Duodenal mucosa (tissue), 2 donors: ENCODE data around the gene TBX21.

Source experiments
- H3K27ac ChIP-seq: one replicate; pipeline ENCODE4 v1.7.0; 2013; ENCODE audit warnings: low read depth, low read length
- H3K27me3 ChIP-seq, 2 donors: one replicate each; pipeline ENCODE4 v1.7.0; 2013; ENCODE audit warnings: low read length in 2 of 2, control low read depth in 1 of 2; ENCODE audit not compliant: insufficient read depth in 2 of 2, control insufficient read depth in 1 of 2
- H3K36me3 ChIP-seq, 2 donors: one replicate each; pipeline ENCODE4 v1.7.0; 2013; ENCODE audit warnings: low read length in 2 of 2, control low read depth in 1 of 2; ENCODE audit not compliant: insufficient read depth in 2 of 2, control insufficient read depth in 1 of 2
- H3K4me1 ChIP-seq, 2 donors: one replicate each; pipeline ENCODE4 v1.7.0; 2013; ENCODE audit warnings: low read length in 2 of 2, control low read depth in 1 of 2; ENCODE audit not compliant: insufficient read depth in 2 of 2, control insufficient read depth in 1 of 2
- H3K4me3 ChIP-seq, 2 donors: one replicate each; pipeline ENCODE4 v1.7.0; 2013; ENCODE audit warnings: low read length in 2 of 2, low read depth in 1 of 2
- H3K9ac ChIP-seq, 2 donors: one replicate each; pipeline ENCODE4 v1.7.0; 2013; ENCODE audit warnings: low read length in 2 of 2, low read depth in 1 of 2
- H3K9me3 ChIP-seq, 2 donors: one replicate each; pipeline ENCODE4 v1.7.0; 2013; ENCODE audit warnings: low read length in 2 of 2, control low read depth in 1 of 2; ENCODE audit not compliant: control insufficient read depth in 1 of 2

Gene TBX21

DNA sequence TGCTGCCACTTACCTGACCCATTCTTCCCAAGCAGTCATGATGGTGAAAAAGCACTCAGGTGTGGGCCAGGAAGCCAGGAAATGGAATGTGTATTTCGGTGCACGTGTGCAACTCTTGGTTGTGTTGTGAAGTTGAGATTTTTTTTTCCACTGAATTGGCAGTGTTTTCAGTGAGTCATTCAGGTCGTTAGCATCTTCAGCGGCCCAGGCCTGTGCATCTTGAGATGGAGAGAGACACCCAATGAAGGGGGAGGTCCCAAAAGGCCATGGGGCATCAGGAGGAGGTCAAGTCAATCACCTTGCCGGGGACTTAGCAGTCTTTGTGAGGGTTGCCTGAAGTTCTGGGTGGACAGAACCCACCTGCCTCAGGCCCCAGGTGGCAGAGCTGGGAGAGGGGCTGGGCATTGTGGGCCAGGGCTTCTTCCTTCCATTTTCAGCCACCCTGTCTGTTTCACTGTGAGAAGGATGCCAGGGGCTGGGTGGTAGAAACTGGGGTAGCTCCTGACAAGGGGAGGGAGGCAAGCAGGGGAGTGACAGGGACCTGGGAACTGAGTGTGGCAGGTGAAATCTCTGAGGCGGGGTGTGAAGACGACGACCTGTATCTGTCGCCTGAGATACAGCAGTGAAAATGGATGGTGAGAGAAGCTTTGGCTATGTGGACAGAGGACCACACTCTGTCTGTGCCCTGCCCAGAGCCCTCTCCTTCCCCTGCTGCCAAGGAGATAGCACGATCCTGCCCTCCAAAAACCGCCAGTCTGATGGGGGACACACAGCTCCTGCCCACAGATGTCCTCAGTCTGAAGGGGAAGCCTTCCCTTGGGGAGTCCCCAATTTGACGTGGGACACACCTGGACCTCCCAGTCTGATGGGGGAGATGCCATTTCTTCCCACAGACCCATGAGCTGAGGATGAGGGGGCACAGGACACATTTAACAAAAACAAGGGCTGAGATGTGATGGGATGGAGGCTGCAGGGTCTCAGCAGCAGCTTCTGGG is 27.2 kb upstream of the TBX21 start:
- Histone ChIP-seq H3K27ac (no peak overlapping the region), H3K36me3 (no peaks in the 10 kb centered on the region), H3K4me1 (peaks cover 18 to 29% of the 10 kb centered on the region in 2 donors), H3K9ac (no peak overlapping the region), H3K27me3 (no peaks in the 10 kb centered on the region), H3K4me3 (no peak overlapping the region), H3K9me3 (no peaks in the 10 kb centered on the region)

- Histone ChIP-seq H3K27ac (no peak overlapping the region), H3K9me3 (no peaks in the 10 kb centered on the region), H3K27me3 (no peaks in the 10 kb centered on the region), H3K4me1 (peaks cover 18 to 29% of the 10 kb centered on the region in 2 donors), H3K9ac (no peak overlapping the region), H3K4me3 (no peak overlapping the region), H3K36me3 (no peaks in the 10 kb centered on the region)
These were observed 25.8 kb upstream of the TBX21 start for GRCh38 chr17:47707056-47707804.

- Histone ChIP-seq H3K9me3 (no peaks in the 10 kb centered on the region), H3K36me3 (no peaks in the 10 kb centered on the region), H3K9ac (no peak overlapping the region), H3K4me1 (peaks cover 18 to 29% of the 10 kb centered on the region in 2 donors), H3K27me3 (no peaks in the 10 kb centered on the region), H3K27ac (no peak overlapping the region), H3K4me3 (no peak overlapping the region)
These were observed 25.2 kb upstream of the TBX21 start for GRCh38 chr17:47707884-47708283.

- no peak overlapping the region for H3K27ac ChIP-seq
- H3K4me1 ChIP-seq = peaks cover 18 to 29% of the 10 kb centered on the region in 2 donors
These were observed 24.6 kb upstream of the TBX21 start for GRCh38 chr17:47708312-47708863.

GRCh38 chr17:47708864-47709541 is 24.0 kb upstream of the TBX21 start:
- H3K27me3 ChIP-seq = peaks cover 0 to 8% of the 10 kb centered on the region in 2 donors
- H3K9me3 ChIP-seq = no peaks in the 10 kb centered on the region
- H3K36me3 ChIP-seq = no peaks in the 10 kb centered on the region
- H3K4me1 ChIP-seq = peaks cover 18 to 29% of the 10 kb centered on the region in 2 donors
- no peak overlapping the region for H3K27ac ChIP-seq
- H3K9ac ChIP-seq = no peak overlapping the region
- no peak overlapping the region for H3K4me3 ChIP-seq

More at GRCh38 chr17:47708312-47708863, 24.6 kb upstream of the TBX21 start:
- H3K4me3 ChIP-seq = no peak overlapping the region
- H3K27me3 ChIP-seq = peaks cover 0 to 3% of the 10 kb centered on the region in 2 donors
- no peak overlapping the region for H3K9ac ChIP-seq
- H3K36me3 ChIP-seq = no peaks in the 10 kb centered on the region
- H3K9me3 ChIP-seq = no peaks in the 10 kb centered on the region

DNA sequence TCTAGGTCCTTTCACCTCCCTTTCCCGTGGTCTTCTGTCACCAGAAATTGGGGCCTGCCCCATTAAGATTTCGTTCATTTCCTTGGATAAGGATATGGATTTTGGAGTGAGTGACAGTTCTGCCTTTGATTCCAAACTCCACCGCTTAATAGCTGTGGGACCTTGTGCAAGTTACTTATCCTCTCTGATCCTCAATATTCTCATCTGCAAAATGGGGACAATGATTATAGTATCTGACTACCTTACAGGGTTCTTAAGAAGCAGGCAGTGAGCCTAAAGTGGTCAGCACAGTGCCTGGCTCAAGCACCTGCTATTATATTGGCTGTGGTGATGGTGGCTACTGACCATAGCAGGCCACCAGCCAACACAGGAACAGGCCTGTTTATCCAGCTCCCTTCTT is 23.4 kb upstream of the TBX21 start:
- Histone ChIP-seq H3K4me1 (peaks cover 18 to 29% of the 10 kb centered on the region in 2 donors), H3K27ac (no peak overlapping the region), H3K36me3 (no peaks in the 10 kb centered on the region), H3K4me3 (no peak overlapping the region), H3K27me3 (peaks cover 0 to 8% of the 10 kb centered on the region in 2 donors), H3K9me3 (no peaks in the 10 kb centered on the region), H3K9ac (no peak overlapping the region)

- Histone ChIP-seq H3K36me3 (no peaks in the 10 kb centered on the region), H3K27me3 (peaks cover 0 to 8% of the 10 kb centered on the region in 2 donors), H3K4me3 (no peak overlapping the region), H3K4me1 (peaks cover 14 to 15% of the 10 kb centered on the region in 2 donors), H3K27ac (no peak overlapping the region), H3K9me3 (no peaks in the 10 kb centered on the region), H3K9ac (no peak overlapping the region)
These were observed 21.5 kb upstream of the TBX21 start for GRCh38 chr17:47711366-47712099.

GRCh38 chr17:47712330-47713023 is 20.6 kb upstream of the TBX21 start:
- H3K27ac ChIP-seq = no peak overlapping the region
- H3K27me3 ChIP-seq = peaks cover 0 to 8% of the 10 kb centered on the region in 2 donors
- H3K9me3 ChIP-seq = no peaks in the 10 kb centered on the region
- peaks cover 6% of the 10 kb centered on the region in 2 donors for H3K4me1 ChIP-seq
- H3K9ac ChIP-seq = no peak overlapping the region
- H3K4me3 ChIP-seq = no peak overlapping the region
- H3K36me3 ChIP-seq = no peaks in the 10 kb centered on the region
